ENCODE data around the gene OR2B3.
"Not testable (repeated sequence)": the region's sequence is repeated elsewhere in the genome, so short reads cannot be mapped to it uniquely, and the experiment has no call there.

Gene OR2B3, protein sequence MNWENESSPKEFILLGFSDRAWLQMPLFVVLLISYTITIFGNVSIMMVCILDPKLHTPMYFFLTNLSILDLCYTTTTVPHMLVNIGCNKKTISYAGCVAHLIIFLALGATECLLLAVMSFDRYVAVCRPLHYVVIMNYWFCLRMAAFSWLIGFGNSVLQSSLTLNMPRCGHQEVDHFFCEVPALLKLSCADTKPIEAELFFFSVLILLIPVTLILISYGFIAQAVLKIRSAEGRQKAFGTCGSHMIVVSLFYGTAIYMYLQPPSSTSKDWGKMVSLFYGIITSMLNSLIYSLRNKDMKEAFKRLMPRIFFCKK

DNA sequence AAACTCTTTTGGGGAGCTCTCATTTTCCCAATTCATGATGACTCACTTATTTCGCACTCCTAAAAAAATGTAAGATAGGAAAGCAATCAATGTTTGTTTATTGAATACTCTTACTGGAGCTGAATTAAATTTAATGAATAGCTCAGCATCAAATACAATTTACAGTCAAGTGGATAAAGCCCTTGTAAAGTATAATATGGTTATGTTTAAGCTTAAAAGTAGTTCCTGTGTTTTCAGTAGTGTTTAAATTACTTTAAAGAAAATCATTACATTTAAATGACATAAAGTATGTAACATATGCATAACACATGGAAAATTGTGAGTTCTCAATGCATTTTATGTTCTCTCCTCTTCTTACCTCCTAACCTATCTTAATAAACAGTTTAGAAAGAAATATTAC, at the start of gene OR2B3:
OR2B3 (minus strand) TSS at position 101 of the 400 bp plus-strand sequence; CDS start at position 36, 65 bp downstream.
- no peak for DNase-seq (ENCODE audit: low read depth)

- DNase-seq (ENCODE audit: low read depth) = no peak
Observed at GRCh38 chr6:29131691-29132090, 44.6 kb upstream of the OR2B3 start.

DNA sequence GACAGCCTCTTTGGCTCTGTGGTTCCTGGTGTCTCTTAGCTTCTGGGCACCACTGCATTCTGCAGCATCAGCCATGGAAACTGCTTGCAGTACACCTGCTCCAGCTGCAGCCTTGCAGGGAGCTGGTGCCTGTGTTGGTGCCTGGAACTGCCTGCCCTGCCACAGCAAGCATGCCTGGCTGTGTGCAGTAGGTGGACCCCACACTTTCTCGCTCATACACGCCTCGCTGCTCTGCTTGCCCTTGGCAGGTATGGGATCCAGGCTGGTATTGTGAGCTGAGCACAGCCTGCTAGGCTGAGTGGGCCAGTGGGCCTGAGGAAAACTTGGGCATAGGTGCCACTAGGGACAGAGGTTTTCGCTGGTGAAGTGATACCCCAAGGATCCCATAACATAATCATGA, 43.5 kb upstream of the OR2B3 start:
- no peak for DNase-seq (ENCODE audit: low read depth)

- no peak for DNase-seq (ENCODE audit: low read depth)
Observed at GRCh38 chr6:29129326-29130012, 42.4 kb upstream of the OR2B3 start.

GRCh38 chr6:29114964-29115363, 27.9 kb upstream of the OR2B3 start:
- not testable (repeated sequence) for DNase-seq (ENCODE audit: low read depth)

- DNase-seq (ENCODE audit: low read depth) = no peak
Observed at GRCh38 chr6:29112135-29112534, 25.0 kb upstream of the OR2B3 start.

GRCh38 chr6:29107758-29108157, 20.6 kb upstream of the OR2B3 start, which contains the start of gene OR2J3:
TSS of gene OR2J3 (plus strand) at chr6:29108058. CDS start at chr6:29111891, 3,833 bp downstream.
- no peak for DNase-seq (ENCODE audit: low read depth)

DNA sequence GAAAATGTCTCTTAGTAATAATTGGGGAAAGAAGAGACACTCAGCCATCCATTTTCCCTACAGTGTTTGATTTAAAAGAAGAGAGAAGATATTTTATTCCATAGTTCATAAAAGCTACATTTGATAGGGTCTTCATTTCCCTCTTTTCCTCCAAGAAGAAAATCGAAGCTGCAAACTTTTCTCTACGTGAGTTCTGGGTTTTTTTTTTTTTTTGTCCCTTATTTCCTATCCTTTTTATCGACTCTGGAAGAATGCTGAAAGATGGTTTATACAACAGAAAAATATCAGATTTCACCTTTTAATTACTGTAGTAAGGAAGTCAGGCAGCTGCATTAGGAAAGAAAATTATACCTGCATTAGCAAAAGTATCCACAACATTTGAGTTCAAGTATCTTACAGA, 12.1 kb upstream of the OR2B3 start, which contains the start of gene OR2J1:
OR2J1 (plus strand) TSS at position 301 of the 400 bp plus-strand sequence. CDS start 1,453 bp downstream, outside the sequence.
- no peak for DNase-seq (ENCODE audit: low read depth)

DNA sequence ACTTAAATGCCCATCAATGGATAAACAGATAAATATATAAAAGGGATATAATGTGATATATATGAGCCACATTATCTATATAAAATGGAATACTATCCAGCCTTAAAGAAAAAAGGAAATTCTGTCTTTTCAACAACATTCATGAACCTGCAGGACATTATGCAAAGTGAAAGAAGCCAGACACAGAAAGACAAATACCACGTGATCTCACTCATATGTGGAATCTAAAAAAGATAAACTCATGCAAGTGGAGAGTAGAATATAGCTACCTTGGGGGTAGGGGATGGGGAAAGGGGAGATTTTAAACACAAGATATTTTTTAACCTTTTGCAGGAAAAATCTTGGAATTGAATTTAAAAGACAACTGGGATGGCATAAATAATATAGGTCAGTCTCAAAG, 10.7 kb upstream of the OR2B3 start:
- DNase-seq (ENCODE audit: low read depth) = no peak

DNA sequence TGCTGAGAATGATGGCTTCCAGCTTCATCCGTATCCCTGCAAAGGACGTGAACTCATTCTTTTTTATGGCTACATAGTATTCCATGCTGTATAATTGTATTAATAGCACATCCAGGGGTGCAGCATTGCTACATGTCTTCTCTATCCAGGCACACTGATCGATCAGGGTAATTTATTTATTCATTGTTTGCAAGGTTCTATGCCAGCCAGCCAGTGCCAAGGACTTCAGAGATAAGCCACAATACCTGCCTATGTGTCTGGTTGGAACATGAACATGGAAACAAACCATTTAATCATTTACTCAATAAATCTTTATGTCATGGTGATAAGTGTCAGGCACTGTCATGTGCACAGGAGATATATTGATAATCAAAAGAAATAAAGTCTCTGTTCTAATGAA, 5.8 kb upstream of the OR2B3 start:
- no peak for DNase-seq (ENCODE audit: low read depth)

- no peak for DNase-seq (ENCODE audit: low read depth)
Observed at GRCh38 chr6:29082457-29082856, 4.7 kb downstream of the OR2B3 start.

DNA sequence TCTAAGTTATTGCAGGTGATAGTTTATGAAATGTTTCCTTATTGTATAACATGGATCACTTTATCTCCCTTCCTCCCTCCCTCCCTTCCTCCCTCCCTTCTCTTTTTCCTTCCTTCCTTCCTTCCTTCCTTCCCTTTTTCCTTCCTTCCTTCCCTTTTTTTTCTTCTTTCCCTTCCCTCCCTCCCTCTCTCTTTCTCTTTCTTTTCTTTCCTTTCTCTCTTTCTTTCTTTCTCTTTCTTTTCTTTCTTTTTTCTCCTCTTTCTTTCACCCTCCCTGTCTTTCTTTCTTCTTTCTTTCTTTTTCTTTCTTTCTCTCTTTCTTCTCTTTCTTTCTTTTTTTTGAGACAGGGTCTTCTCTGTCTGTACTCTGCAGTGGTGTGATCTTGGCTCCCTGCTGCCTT, 5.8 kb downstream of the OR2B3 start:
- no peak for DNase-seq (ENCODE audit: low read depth)

DNA sequence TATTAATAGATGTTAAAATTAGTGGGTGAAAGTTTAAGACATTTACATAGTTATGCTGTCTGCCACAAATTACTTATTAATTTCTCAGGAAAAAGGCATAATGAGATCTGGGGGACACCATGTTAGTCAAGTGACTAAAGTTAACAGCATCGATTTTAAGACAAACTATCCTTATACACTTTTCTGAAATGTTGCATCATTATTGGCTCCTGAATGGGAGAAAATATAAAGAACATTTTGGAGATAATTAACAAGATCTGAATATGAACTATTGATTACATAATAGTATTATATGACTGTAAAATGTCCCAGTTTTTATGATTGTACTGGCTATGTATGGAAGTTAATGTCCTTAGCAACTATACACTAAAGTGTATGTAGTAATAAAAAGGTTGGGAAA, 7.9 kb downstream of the OR2B3 start:
- DNase-seq (ENCODE audit: low read depth) = no peak

GRCh38 chr6:29071831-29072723, 15.0 kb downstream of the OR2B3 start:
- DNase-seq (ENCODE audit: low read depth) = no peak

GRCh38 chr6:29051680-29052079, 35.4 kb downstream of the OR2B3 start:
- DNase-seq (ENCODE audit: low read depth) = no peak

GRCh38 chr6:29045075-29045474, 42.0 kb downstream of the OR2B3 start, which contains the start of gene OR2W1:
TSS of gene OR2W1 (minus strand) at chr6:29045175. CDS start at chr6:29045175, 0 bp downstream.
- no peak for DNase-seq (ENCODE audit: low read depth)
